ENCODE results near the gene GPRASP3.
A peak's percentile ranks its signal among the peaks of the same experiment; 100 is the strongest.

Gene GPRASP3

GRCh38 chrX:102765217-102765616 lies 44.7 kb downstream of the GPRASP3 start:
- no peak for DNase-seq (ENCODE audit: low spot score)

DNA sequence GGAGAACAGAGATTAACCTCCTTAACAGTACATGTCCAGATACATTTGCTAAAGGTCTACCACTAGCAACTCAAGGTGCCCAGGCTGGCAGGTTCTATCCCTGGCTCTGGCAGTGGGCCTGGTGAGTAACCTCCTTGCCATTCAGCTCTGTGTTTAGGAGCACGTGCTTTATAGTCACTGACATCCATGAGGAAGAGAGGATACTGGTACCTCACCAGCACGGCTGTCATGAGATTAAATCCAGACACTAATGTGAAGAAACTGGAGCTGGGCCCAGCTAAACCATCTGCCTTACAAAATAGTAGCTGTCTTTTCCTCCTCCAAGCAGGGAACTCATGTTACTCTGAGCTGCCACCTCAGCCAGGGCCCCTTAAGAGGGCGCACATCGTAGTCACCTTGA lies 45.3 kb downstream of the GPRASP3 start:
- DNase-seq (ENCODE audit: low spot score), result no peak

GRCh38 chrX:102767287-102767686 lies 46.7 kb downstream of the GPRASP3 start:
- DNase-seq (ENCODE audit: low spot score), result no peak

DNA sequence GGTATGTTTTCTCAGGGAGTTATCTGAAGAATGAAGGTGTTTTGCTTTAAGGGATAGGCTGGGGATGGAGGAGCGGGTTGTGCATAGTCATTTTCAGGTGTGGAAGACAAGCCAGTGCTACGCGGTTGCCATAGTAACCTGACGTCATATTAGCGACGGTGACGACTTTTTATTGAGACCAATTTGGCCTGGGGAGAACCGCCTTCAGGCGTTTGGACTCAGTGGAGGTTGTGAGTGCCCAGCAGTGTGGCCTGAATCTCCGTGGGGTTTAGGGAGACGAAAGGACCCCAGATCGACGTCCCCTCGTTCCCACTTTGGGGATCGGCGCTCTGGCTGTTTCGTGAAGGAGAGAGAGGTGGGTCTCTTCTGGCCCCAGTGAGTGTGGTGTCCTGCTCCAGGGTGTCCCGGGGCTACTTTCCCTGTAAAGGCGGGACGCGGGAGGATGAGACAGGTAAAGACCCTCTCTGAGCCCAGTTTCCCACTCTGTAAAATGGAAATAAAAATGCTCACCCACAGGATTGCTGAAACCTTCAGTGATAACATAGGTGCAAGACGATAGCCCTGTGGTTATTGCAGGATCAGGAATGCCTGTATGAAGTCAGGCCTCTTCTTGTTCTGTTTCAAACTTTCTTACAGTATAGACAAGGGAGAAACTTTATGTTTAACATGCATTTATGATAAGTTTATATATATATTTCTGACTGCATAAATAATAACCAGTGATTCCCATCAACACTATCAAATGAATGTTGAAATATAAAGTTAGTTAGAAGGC lies 48.6 kb downstream of the GPRASP3 start:
- DNase-seq (ENCODE audit: low spot score), result peak; percentile 83
